ENCODE results near the gene BCKDHB.
"Not testable (repeated sequence)": the region's sequence is repeated elsewhere in the genome, so short reads cannot be mapped to it uniquely, and the experiment has no call there.

BCKDHB gene

GRCh38 chr6:80106418-80107235, at the start of gene BCKDHB:
BCKDHB (plus strand) TSS chr6:80106671; CDS start chr6:80106694, 23 bp downstream.
- peak; percentile 98 for DNase-seq (ENCODE audit: low spot score)

- no peak for DNase-seq (ENCODE audit: low spot score)
Observed at GRCh38 chr6:80060774-80061173, 45.7 kb upstream of the BCKDHB start.

- not testable (repeated sequence) for DNase-seq (ENCODE audit: low spot score)
Observed at GRCh38 chr6:80068146-80068545, 38.3 kb upstream of the BCKDHB start.

- DNase-seq (ENCODE audit: low spot score) = not testable (repeated sequence)
Observed at GRCh38 chr6:80070431-80070830, 36.0 kb upstream of the BCKDHB start.

GRCh38 chr6:80077067-80077466, 29.4 kb upstream of the BCKDHB start:
- DNase-seq (ENCODE audit: low spot score) = no peak

DNA sequence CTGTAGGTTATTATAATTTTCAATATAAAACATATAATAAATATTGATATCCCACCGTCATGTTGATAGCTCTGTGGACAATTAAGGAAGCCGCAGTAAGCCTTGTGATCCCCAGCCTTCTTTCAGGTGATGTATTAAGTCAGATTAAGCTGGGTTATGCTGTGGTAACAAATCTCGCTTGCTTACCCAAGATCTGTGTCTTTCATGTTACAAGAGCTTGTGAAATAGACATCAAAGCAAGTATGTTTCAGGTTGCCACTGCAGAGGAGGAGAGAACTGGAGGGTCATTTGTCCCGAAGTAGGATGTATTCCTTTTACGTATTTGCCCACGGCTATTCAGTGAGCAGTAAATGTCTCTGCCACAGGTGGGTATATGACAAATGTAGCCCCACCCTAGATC, 17.8 kb upstream of the BCKDHB start:
- no peak for DNase-seq (ENCODE audit: low spot score)

GRCh38 chr6:80091506-80091905, 15.0 kb upstream of the BCKDHB start:
- no peak for DNase-seq (ENCODE audit: low spot score)

DNA sequence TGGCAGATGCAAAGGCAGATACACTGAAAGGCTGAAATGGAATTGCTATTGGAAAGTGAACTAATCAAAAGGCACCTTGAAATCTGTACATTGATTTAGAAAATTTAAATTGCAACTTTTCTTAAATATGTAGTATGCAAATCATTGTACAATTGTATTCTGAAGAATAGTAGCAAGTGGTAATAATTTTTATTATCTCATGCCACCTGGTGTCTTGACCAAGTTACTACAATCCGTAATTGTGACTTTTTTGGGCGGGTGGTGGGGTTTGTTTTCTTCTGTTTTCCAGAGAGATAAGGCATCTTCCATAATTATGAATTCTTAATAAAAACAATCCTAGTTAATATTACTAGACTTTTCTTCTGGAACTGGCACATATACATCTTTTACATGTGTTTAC, 12.5 kb upstream of the BCKDHB start:
- DNase-seq (ENCODE audit: low spot score) = no peak

- no peak for DNase-seq (ENCODE audit: low spot score)
Observed at GRCh38 chr6:80095600-80095999, 10.9 kb upstream of the BCKDHB start.

- DNase-seq (ENCODE audit: low spot score) = no peak
Observed at GRCh38 chr6:80098392-80098791, 8.1 kb upstream of the BCKDHB start.

DNA sequence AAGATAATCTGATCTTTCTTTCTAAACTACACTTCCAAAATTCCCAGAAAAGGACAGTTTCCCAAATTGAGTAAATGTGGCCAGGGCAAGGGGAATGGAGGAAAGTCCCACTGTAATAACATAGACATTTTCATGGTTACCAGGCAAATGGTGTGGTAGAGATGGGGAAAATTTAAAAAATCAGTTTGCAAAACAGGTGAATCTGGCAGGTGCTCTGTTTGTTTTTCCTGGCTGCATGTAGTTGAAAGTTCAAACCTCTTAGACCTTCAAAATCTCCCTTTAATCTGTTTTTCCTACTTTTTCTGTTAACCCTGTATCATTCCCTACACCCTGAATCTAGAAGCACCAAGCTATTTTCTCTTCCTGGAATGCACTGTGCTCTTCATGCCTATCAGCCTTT, 2.0 kb upstream of the BCKDHB start:
- DNase-seq (ENCODE audit: low spot score) = no peak

DNA sequence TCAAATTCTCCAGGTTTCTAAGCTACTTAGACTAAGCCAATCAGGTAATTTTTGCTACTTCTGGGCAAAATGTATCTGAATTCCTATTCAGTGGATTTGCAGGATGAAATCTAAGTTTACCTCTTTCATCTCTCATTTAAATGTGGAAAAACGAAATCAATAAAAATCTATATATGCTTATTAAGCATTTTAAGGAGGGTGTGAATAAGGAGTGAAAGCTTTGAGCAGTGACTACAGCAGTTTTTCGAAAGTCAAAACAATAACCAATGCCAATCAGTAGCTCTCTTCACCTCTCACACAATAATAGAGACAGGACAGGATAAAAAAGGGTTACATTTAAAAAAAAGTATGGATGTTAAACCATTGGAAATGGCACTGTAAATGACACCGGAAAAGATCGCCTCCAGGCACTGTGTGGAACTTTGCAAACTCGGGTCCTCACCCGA, 476 bp upstream of the BCKDHB start:
- DNase-seq (ENCODE audit: low spot score) = no peak

GRCh38 chr6:80122576-80122975, 16.1 kb downstream of the BCKDHB start:
- not testable (repeated sequence) for DNase-seq (ENCODE audit: low spot score)

DNA sequence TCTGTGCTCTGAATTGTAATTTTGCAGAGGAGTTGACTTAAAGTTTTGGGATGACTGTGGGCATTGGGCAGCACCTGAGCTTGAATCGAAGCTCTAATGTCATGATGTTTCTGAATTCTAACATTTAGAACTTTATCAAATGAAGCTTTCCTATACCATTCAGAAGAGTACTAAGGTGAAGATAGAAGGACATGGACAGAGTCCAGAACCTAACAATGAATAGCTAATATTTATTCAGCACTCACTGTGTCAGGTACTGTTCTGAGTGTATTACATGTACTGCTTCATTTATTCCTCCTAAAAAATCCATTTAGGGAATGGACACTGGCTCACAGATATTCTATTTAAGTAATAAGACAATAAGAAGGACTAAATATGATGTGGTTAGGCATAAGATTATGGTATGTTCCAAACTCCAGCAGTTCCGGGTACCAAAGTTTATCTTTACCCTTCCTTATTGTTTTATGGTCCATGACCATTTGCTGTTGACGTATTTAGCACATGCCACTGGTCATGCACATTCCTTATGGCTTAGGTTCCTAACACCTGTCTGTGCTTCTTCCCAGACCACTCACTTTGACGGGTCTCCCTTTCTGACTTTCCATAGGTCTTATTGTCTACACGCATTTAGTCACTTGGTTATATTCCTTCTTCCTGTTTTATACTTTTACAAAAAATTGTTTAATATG, 20.3 kb downstream of the BCKDHB start:
- DNase-seq (ENCODE audit: low spot score) = no peak

DNA sequence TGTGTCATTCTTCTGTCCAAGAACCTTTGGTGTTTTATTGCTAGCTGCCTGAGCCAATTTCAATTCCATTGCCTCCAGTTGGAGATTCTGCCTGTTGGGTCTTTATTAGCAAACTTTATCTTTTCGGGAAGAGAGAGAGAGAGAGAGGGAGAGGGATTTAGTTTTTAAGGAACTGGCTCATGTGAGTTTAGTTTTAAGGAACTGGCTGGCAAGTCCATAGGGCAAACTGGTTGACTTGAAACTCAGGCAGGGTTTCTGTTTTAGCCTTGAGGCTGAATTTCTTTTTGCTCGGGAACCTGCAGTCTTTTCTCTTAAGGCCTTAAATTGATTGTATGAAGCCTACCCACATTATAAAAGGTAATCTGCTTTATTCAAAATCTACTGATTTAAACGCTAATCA, 23.0 kb downstream of the BCKDHB start:
- DNase-seq (ENCODE audit: low spot score) = no peak

GRCh38 chr6:80133020-80133419, 26.5 kb downstream of the BCKDHB start:
- peak; percentile 74 for DNase-seq (ENCODE audit: low spot score)

- no peak for DNase-seq (ENCODE audit: low spot score)
Observed at GRCh38 chr6:80134065-80134464, 27.6 kb downstream of the BCKDHB start.

DNA sequence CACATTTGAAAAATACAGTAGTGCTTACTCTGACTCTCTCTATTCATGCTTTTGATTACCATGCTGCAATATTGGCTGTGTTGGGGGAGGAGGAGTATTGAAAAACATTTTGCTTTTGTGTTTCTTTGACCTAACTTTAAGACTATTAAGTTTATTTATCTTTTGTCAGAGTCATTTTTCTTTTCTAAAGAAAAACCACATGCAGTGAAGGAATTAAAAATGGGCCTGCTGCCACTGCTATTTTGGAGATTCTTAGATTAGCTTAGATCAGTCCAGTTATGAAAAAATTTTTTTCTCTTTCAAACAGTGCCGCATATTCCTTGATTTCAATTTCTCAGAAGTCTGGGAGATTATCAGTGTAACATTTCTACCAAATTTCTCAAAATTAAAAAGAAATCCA, 36.1 kb downstream of the BCKDHB start:
- DNase-seq (ENCODE audit: low spot score) = no peak

DNA sequence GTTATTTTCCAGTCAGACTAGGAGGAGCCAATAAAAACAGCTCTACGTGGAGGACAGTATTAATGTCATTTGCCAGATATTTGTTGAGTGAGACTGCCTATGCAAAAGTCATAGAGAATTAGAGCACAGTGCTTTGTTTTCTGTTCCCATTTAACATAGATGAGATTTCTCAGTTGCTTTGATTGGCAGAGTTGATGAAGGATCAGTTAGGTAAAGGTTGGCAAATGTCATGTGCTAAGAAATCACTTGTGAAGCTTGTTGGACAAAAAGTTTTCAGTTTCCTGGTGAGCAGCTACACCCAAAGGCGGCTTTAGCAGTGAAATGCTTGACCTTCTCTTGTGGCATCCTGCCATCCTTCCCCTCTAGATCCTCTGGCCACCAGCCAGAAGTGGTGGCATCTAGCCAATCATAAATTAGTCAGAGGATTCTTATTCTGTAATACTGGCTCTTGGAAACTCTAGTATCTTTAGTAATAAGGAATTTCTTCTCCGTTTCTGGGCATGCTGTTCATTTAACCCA, 37.0 kb downstream of the BCKDHB start:
- no peak for DNase-seq (ENCODE audit: low spot score)

- DNase-seq (ENCODE audit: low spot score) = no peak
Observed at GRCh38 chr6:80144753-80145315, 38.4 kb downstream of the BCKDHB start.

- no peak for DNase-seq (ENCODE audit: low spot score)
Observed at GRCh38 chr6:80145509-80145908, 39.0 kb downstream of the BCKDHB start.

GRCh38 chr6:80145921-80146320, 39.5 kb downstream of the BCKDHB start:
- no peak for DNase-seq (ENCODE audit: low spot score)

GRCh38 chr6:80148220-80148619, 41.7 kb downstream of the BCKDHB start:
- DNase-seq (ENCODE audit: low spot score) = no peak
